GM10266 (cell line): Measurements from ENCODE around the gene RNU6-7.

Source experiments
- DNase-seq: peaks from one replicate; pipeline ENCODE4 v3.0.0; 2012; ENCODE audit errors: extremely low spot score
- CTCF ChIP-seq: IDR thresholded peaks from 2 replicates; pipeline ENCODE4 v1.5.1; 2012; ENCODE audit warnings: mild to moderate bottlenecking, low read depth; ENCODE audit not compliant: control insufficient read depth, insufficient read depth; ENCODE audit errors: missing control alignments

The RNU6-7 gene

DNA sequence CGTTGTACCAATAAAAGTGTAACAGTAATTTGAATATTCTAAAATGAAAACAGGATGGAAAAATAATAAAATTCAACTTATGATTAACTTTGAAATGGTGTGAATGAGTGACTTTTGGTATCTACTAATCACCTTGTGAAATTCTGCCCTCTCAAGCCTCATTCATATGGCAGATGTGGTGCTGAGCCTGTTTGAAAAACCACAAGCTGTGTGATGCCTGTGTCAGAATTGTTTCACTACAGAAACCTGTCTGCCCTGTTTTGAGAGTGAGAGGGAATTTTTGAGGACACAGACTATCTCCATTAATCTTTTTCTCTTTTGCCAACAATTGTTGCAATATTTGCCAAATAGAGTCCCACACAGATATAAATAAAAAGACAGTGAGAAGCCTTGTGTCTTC is 3.9 kb upstream of the RNU6-7 start:
- DNase-seq, result no peak
- no peak for TF ChIP-seq CTCF

DNA sequence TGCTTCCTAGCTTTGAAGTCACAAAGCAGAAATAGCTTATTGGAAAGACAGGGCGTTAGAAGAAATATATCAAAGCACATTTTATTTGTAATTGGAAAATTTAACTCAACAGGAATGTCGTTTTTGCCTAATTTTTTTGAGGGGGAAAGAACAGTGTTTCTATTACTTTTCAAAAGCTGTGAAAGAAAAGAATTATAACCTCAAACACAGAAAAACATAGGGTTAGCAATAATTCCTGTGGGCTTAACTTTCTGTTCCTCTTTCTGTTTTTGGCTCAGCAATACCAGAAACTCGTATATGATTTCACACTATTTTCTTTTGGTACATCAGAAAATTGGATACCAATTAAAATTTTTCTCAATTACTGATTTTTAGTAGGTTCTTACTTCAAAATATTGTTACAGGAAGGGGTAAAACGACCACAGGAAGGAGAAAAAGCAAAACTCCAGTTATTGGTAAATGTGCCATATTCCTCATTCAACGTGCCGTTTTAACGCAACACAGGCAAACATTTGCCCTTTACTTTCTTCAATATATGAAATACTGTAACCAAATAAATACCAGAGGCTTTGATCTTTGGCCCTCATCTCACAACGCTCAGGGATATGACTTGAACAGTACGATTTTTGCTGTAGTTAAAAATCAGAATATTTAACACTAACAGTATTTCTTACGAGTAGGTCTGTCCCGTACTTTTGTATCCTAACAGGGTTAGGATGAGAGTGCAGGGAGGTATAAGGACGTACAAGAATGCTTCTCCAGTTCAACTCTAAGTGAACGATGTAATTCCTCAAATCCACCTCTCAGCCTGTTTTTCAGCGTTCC is 1.3 kb upstream of the RNU6-7 start:
- TF ChIP-seq CTCF, result no peak
- no peak for DNase-seq

DNA sequence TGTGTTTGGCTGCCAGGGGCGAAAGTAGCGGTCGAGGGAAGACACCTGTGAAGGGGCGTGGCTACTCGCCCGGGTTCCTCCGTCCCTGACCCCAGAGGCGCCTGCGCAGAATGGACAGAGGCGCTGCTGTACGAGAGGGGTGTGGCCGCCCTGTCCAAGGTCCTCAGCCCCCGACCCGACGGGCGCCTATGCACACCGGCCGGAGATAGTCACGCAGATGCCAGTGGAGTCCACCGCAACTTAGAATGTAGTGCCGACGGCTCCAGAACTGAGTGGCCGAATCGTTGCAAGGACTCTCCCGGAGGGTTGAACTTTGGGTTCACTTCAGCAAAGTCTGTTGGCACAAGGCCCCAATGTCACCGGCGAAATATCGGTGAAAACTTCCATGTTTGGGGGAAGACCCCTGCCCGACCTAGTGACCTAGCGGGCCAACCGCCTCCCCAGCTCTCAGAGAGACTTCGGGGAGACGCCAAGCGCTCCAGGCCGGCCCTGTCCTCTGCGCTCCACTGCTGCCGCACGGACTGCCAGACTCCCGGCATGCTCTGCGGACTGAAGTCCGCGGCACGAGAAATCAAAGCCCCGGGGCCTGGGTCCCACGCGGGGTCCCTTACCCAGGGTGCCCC is 541 bp upstream of the RNU6-7 start:
- DNase-seq, result peak; percentile 58

DNA sequence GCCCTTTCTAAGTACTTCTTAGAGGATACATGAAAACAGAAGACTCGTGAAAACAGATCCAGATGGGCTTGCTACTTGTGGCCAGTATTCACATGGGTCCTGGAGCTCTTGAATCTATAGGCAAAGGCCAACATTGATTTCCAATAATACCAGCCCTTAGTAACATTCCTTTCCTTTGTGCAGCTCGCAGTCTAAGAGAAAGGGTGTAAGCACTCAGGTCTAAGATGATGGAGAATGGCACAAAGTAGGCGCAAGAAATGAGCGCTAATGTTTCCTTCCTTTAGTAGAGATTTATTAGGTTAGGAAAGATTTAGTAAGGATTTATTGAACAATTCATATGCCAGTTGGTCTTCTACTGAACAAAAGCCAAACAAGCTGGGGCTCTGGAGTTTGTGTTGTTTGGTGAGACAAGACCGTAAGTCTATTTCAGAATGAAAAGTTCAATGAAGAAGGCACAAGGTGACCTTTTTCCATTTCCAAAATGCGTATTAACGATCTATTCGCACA is 699 bp downstream of the RNU6-7 start:
- TF ChIP-seq CTCF, result no peak
- no peak for DNase-seq

More for the DNA sequence above, 541 bp upstream of the RNU6-7 start:
- no peak for TF ChIP-seq CTCF

DNA sequence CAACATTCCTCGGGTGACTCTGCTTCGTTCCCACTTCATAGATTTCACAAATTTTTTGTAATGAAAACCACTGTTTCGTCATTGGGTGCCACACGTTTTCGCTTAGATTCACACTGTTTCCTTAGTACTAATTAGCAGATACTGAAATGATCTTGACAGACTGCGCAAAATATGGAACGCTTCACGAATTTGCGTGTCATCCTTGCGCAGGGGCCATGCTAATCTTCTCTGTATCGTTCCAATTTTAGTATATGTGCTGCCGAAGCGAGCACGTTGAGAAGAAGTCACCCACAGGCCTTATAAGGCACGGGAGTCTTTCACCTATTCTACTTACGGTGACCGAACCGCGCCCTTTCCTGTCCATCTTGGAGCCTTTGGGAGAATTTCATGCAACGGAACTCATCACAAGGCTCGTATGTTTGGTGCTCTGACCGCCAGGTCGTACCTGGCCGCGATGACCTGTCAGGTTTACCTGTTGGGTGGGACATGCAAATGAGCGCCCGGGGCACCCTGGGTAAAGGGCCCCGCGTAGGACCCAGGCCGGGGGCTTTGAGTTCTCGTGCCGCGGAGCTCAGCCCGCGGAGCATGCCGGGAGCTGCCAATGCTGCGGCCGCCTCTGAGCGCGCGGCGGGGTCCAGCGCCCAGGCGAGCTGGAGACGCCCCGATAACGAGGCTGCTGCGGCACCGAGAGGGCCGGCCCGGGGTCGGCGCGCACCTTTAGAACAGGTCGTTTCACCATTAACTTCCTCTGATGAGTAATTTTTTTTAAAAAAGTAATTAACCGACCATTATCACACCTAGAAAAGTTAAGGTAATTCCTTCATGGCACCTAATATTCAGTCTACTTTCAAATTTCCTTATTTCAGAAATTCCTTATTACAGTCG is 1.4 kb downstream of the RNU6-7 start, which contains the start of gene RNU6-8:
Gene RNU6-8 (minus strand): TSS at position 272 of the 885 bp plus-strand sequence.
- DNase-seq, result peak; percentile 79
- TF ChIP-seq CTCF, result no peak

DNA sequence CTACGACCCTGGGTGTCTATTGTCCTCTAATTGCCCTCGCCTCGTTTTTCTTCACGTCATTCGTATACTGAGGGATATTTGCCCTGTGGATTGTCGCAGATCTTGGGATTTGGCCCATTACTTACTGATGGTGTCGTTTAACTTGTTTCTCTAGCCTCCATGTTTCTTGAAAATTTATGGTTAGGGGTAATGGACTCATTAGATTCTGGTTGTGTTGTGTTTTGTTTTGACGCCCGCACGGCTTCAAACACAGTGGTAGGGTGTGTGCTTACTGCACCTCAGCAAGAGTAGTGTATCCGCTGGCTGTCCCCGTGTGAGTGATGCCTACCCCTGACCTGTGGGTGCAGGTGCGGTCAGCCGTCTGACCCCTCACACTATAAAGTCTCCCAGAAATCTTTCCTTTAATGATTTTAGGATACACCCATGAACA is 2.1 kb downstream of the RNU6-7 start:
- DNase-seq, result no peak
- no peak for TF ChIP-seq CTCF
